D721Med (cell line): ENCODE data around the gene SMIM10L2A.

Experiments
- DNase-seq: peaks from one replicate; pipeline ENCODE4 v3.0.0; 2011; ENCODE audit warnings: low spot score; ENCODE audit not compliant: insufficient read length
- FAIRE-seq: peaks from 2 replicates; lab custom pipeline; 2011; peaks lifted over from hg19 to GRCh38; lab: Jason Lieb, UNC
- CTCF ChIP-seq: IDR thresholded peaks from 2 replicates; pipeline ENCODE4 v1.5.1; 2012; ENCODE audit warnings: mild to moderate bottlenecking, control low read depth; ENCODE audit not compliant: insufficient read depth; ENCODE audit errors: missing control alignments

Gene SMIM10L2A

GRCh38 chrX:135421932-135422809 is at the start of gene SMIM10L2A:
SMIM10L2A (plus strand) TSS chrX:135421944; CDS start chrX:135422132, 188 bp downstream.
- FAIRE-seq = no peak

GRCh38 chrX:135373357-135373756 is 48.4 kb upstream of the SMIM10L2A start:
- FAIRE-seq = no peak
- no peak for DNase-seq

More at GRCh38 chrX:135421932-135422809, at the start of gene SMIM10L2A:
- TF ChIP-seq CTCF = no peak
- DNase-seq = no peak

GRCh38 chrX:135382260-135382659 is 39.5 kb upstream of the SMIM10L2A start:
- no peak for TF ChIP-seq CTCF
- DNase-seq = no peak
- no peak for FAIRE-seq

More at GRCh38 chrX:135373357-135373756, 48.4 kb upstream of the SMIM10L2A start:
- no peak for TF ChIP-seq CTCF

GRCh38 chrX:135383249-135383648 is 38.5 kb upstream of the SMIM10L2A start:
- no peak for FAIRE-seq
- TF ChIP-seq CTCF = no peak
- no peak for DNase-seq

- FAIRE-seq = no peak
- DNase-seq = no peak
- no peak for TF ChIP-seq CTCF
Observed at GRCh38 chrX:135384161-135384836, 37.4 kb upstream of the SMIM10L2A start.

GRCh38 chrX:135388841-135389240 is 32.9 kb upstream of the SMIM10L2A start:
- FAIRE-seq = no peak
- no peak for DNase-seq
- no peak for TF ChIP-seq CTCF
